ENCODE measurements around the gene TRAF2. TPM values are rescaled to one million over a fixed set of nuclear protein-coding genes. Genes with fewer than 3 reads are reported as not detected.

Gene TRAF2
- total and polyA plus RNA-seq, 2 donors (not counting 1 experiment from before 2014, with no cell fraction given) = 25.5 to 54.5 TPM

- H3K27ac Mint-ChIP-seq = no peak overlapping the region
- H3K9ac ChIP-seq (ENCODE audit: low read length) = no peak overlapping the region
- no peaks in the 10 kb centered on the region for H3K27me3 ChIP-seq (replicated peaks in 1 of 4; ENCODE audit: control extremely low read depth in 1 of 4, control insufficient read depth in 3 of 4, insufficient read depth in 4 of 4, low read length in 3 of 4)
- H3K4me1 Mint-ChIP-seq = no peaks in the 10 kb centered on the region
- no peak overlapping the region for H3K4me3 Mint-ChIP-seq
- POLR2A ChIA-PET = interaction anchor here (1.0 kb wide), 1 partner anchor 10 kb away, joined by 6 read pairs; no protein-coding TSS in a partner anchor
- WGBS (ENCODE audit: insufficient coverage) = 98% methylated on average over 15 of the region's 15 CpGs
- peaks cover 44% of the 10 kb centered on the region for H4K20me1 ChIP-seq (ENCODE audit: control insufficient read depth, insufficient read depth, low read length, poor library complexity, severe bottlenecking)
- CTCF ChIA-PET = interaction anchor here (0.7 kb wide), 1 partner anchor 114 kb away, joined by 3 read pairs; no protein-coding TSS in a partner anchor
- intact Hi-C loops (cut with micrococcal nuclease) = no loop called here
- H3K4me3 ChIP-seq (ENCODE audit: control extremely low read depth in 1 of 5, extremely low read depth in 1 of 5, insufficient read depth in 1 of 5, low read depth in 2 of 5, low read length in 4 of 5) = no peak overlapping the region
- H2AFZ ChIP-seq (ENCODE audit: insufficient read depth, low read depth, low read length, poor library complexity, severe bottlenecking) = no peak overlapping the region
- no peaks in the 10 kb centered on the region for H3K9me3 Mint-ChIP-seq (ENCODE audit: insufficient read depth)
- ATAC-seq (ENCODE audit: low read depth) (no peak), DNase-seq (no peak)
- TF ChIP-seq CTCF (IDR thresholded peaks at IDR 0.05) (no peak), EZH2 (IDR thresholded peaks at IDR 0.05; ENCODE audit: borderline replicate concordance, insufficient read depth, low read depth, low read length, poor library complexity, severe bottlenecking) (no peak)
- H3K27me3 Mint-ChIP-seq = no peaks in the 10 kb centered on the region
- H3K9me3 ChIP-seq (ENCODE audit: control extremely low read depth in 1 of 3, control insufficient read depth in 2 of 3, insufficient read depth in 1 of 3, low read length in 2 of 3) = no peaks in the 10 kb centered on the region
- H3K4me2 ChIP-seq (replicated peaks; ENCODE audit: low read depth, low read length, poor library complexity, severe bottlenecking) = no peak overlapping the region
- H3K27ac ChIP-seq (ENCODE audit: low read length in 2 of 2) = no peak overlapping the region
- peaks cover 6 to 67% of the 10 kb centered on the region in 2 experiments for H3K36me3 ChIP-seq (replicated peaks in 1 of 2; ENCODE audit: control extremely low read depth in 1 of 2, control insufficient read depth in 1 of 2, extremely low read depth in 1 of 2, insufficient read depth in 2 of 2, low read length in 1 of 2)
- H3K4me1 ChIP-seq (ENCODE audit: control insufficient read depth in 2 of 2, insufficient read depth in 2 of 2, low read length in 2 of 2) = no peaks in the 10 kb centered on the region
- H3K79me2 ChIP-seq (ENCODE audit: control insufficient read depth, insufficient read depth, low read length) = peaks cover 45% of the 10 kb centered on the region
These were observed 33.8 kb downstream of the TRAF2 start for GRCh38 chr9:136920069-136920468.

- Histone ChIP-seq H3K4me3 (ENCODE audit: control extremely low read depth in 1 of 5, extremely low read depth in 1 of 5, insufficient read depth in 1 of 5, low read depth in 2 of 5, low read length in 4 of 5) (no peak overlapping the region), H3K27me3 (replicated peaks in 1 of 4; ENCODE audit: control extremely low read depth in 1 of 4, control insufficient read depth in 3 of 4, insufficient read depth in 4 of 4, low read length in 3 of 4) (no peaks in the 10 kb centered on the region), H3K79me2 (ENCODE audit: control insufficient read depth, insufficient read depth, low read length) (peaks cover 38% of the 10 kb centered on the region), H3K9ac (ENCODE audit: low read length) (no peak overlapping the region), H3K27ac (ENCODE audit: low read length in 2 of 2) (no peak overlapping the region), H3K9me3 (ENCODE audit: control extremely low read depth in 1 of 3, control insufficient read depth in 2 of 3, insufficient read depth in 1 of 3, low read length in 2 of 3) (no peaks in the 10 kb centered on the region), H4K20me1 (ENCODE audit: control insufficient read depth, insufficient read depth, low read length, poor library complexity, severe bottlenecking) (peaks cover 37% of the 10 kb centered on the region), H3K4me2 (replicated peaks; ENCODE audit: low read depth, low read length, poor library complexity, severe bottlenecking) (no peak overlapping the region), H2AFZ (ENCODE audit: insufficient read depth, low read depth, low read length, poor library complexity, severe bottlenecking) (no peak overlapping the region), H3K4me1 (ENCODE audit: control insufficient read depth in 2 of 2, insufficient read depth in 2 of 2, low read length in 2 of 2) (no peaks in the 10 kb centered on the region), H3K36me3 (replicated peaks in 1 of 2; ENCODE audit: control extremely low read depth in 1 of 2, control insufficient read depth in 1 of 2, extremely low read depth in 1 of 2, insufficient read depth in 2 of 2, low read length in 1 of 2) (peaks cover 6 to 68% of the 10 kb centered on the region in 2 experiments)
- ChIA-PET POLR2A (interaction anchor here (0.6 to 1.0 kb wide), 2 partner anchors 9 to 165 kb away, joined by 6 to 8 read pairs; no protein-coding TSS in a partner anchor), CTCF (no interaction called here)
- H3K4me1 Mint-ChIP-seq = no peaks in the 10 kb centered on the region
- intact Hi-C loops (cut with micrococcal nuclease) = no loop called here
- no peaks in the 10 kb centered on the region for H3K9me3 Mint-ChIP-seq (ENCODE audit: insufficient read depth)
- no peak for TF ChIP-seq EZH2 (IDR thresholded peaks at IDR 0.05; ENCODE audit: borderline replicate concordance, insufficient read depth, low read depth, low read length, poor library complexity, severe bottlenecking)
- no peak for TF ChIP-seq CTCF (IDR thresholded peaks at IDR 0.05)
- WGBS (ENCODE audit: insufficient coverage) = 96% methylated on average over 13 of the region's 14 CpGs
- no peak overlapping the region for H3K27ac Mint-ChIP-seq
- no peak overlapping the region for H3K4me3 Mint-ChIP-seq
- DNase-seq = no peak
- no peak for ATAC-seq (ENCODE audit: low read depth)
- H3K27me3 Mint-ChIP-seq = no peaks in the 10 kb centered on the region
These were observed 34.5 kb downstream of the TRAF2 start for GRCh38 chr9:136920734-136921231.
